ENCODE measurements around the gene KDM4B. TPM values are rescaled to one million over a fixed set of nuclear protein-coding genes. Genes with fewer than 3 reads are reported as not detected.

The KDM4B gene
- total and polyA plus RNA-seq, 2 of the 8 experiments (the other 6 are each of a cell fraction or from before 2014, with no cell fraction given): 12.0 to 31.9 TPM

GRCh38 chr19:5040544-5041167, 71.7 kb downstream of the KDM4B start:
- Histone ChIP-seq H2AFZ (ENCODE audit: low read length) (no peak overlapping the region), H4K8ac (ENCODE audit: extremely low read depth, insufficient read depth, low read length) (peak overlapping the region; percentile 68; the same call in 1 of the 2 replicates), H3K4me2 (ENCODE audit: insufficient read depth in 1 of 2, low read depth in 2 of 2, low read length in 2 of 2) (no peak overlapping the region), H3K36me3 (ENCODE audit: control insufficient read depth in 2 of 4, insufficient read depth in 4 of 4, low read length in 3 of 4) (peaks cover 3 to 13% (median 9%) of the 10 kb centered on the region in 4 experiments; a peak in 5 of 8 replicates), H3K9ac (replicated peaks in 1 of 4; ENCODE audit: extremely low read depth in 1 of 4, low read depth in 3 of 4, low read length in 3 of 4) (no peak overlapping the region), H4K91ac (replicated peaks; ENCODE audit: insufficient read length, low read length) (no peak overlapping the region), H3K56ac (replicated peaks; ENCODE audit: insufficient read length, low read depth, low read length) (no peak overlapping the region), H2AK5ac (ENCODE audit: low read depth, low read length) (no peak overlapping the region), H3K27me3 (replicated peaks in 1 of 4; ENCODE audit: control insufficient read depth in 3 of 4, extremely low read depth in 1 of 4, insufficient read depth in 3 of 4, low read length in 3 of 4) (no peaks in the 10 kb centered on the region), H3K4ac (replicated peaks; ENCODE audit: insufficient read length, low read depth, low read length) (no peak overlapping the region), H2BK5ac (ENCODE audit: low read depth, low read length) (no peak overlapping the region), H3K14ac (ENCODE audit: insufficient read length) (no peak overlapping the region), H3K79me1 (ENCODE audit: low read depth, low read length) (0 out of 2 replicates have a peak, but pooled peaks cover 2% of the 10 kb centered on the region), H4K20me1 (replicated peaks in 1 of 2; ENCODE audit: control insufficient read depth in 1 of 2, insufficient read depth in 2 of 2, low read length in 2 of 2) (peaks cover 0 to 14% of the 10 kb centered on the region in 2 experiments), H3K9me3 (ENCODE audit: insufficient read depth in 2 of 2, low read depth in 1 of 2, low read length in 1 of 2) (no peaks in the 10 kb centered on the region), H3K23ac (ENCODE audit: insufficient read length) (no peak overlapping the region), H2BK20ac (ENCODE audit: low read length) (no peak overlapping the region), H2BK12ac (ENCODE audit: low read depth, low read length) (no peak overlapping the region), H3K27ac (ENCODE audit: low read depth, low read length) (no peak overlapping the region), H3K79me2 (ENCODE audit: control insufficient read depth in 1 of 2, insufficient read depth in 2 of 2, low read length in 2 of 2) (peaks cover 0 to 6% of the 10 kb centered on the region in 2 experiments; a peak in 1 of 4 replicates), H3K18ac (ENCODE audit: extremely low read depth, low read length) (no peak overlapping the region), H2BK120ac (replicated peaks; ENCODE audit: low read depth, low read length) (no peak overlapping the region), H2BK15ac (ENCODE audit: low read length) (no peak overlapping the region), H4K5ac (ENCODE audit: insufficient read length, low read depth, low read length) (no peak overlapping the region), H3K4me1 (replicated peaks in 1 of 4; ENCODE audit: control insufficient read depth in 3 of 4, insufficient read depth in 4 of 4, low read length in 3 of 4) (no peaks in the 10 kb centered on the region), H3K23me2 (ENCODE audit: low read depth, low read length) (no peaks in the 10 kb centered on the region), H3K4me3 (ENCODE audit: extremely low read depth in 1 of 4, insufficient read depth in 2 of 4, low read depth in 3 of 4, low read length in 4 of 4) (no peak overlapping the region)
- POLR2A ChIA-PET (ENCODE audit: partially characterized antibody): no interaction called here
- no peak for DNase-seq (ENCODE audit: low read depth in 1 of 2, low spot score in 2 of 2)
- 91% methylated on average over 26 of the region's 28 CpGs; no CpG with 5 or more reads in 1 of the 2 experiments for WGBS, 2 experiments (ENCODE audit: extremely low coverage in 1 of 2, insufficient coverage in 1 of 2, insufficient read length in 1 of 2, insufficient replicate concordance in 2 of 2, low coverage in 1 of 2, low lambda C conversion rate in 2 of 2, missing lambda C conversion rate in 1 of 2)
- CTCF ChIA-PET (ENCODE audit: partially characterized antibody): interaction anchor here (0.9 to 2.0 kb wide), 9 partner anchors 11 to 129 kb away, joined by 3 to 7 read pairs (median 3); no protein-coding TSS in a partner anchor
- TF ChIP-seq EGR1 (IDR thresholded peaks at IDR 0.05; ENCODE audit: borderline replicate concordance, low read depth, low read length): no peak
- no peak for TF ChIP-seq BACH1 (IDR thresholded peaks at IDR 0.05; ENCODE audit: low read length)
- FAIRE-seq: no peak
